Measurements from ENCODE around the gene CXCL14.
A peak's percentile ranks its signal among the peaks of the same experiment; 100 is the strongest.

CXCL14 gene

DNA sequence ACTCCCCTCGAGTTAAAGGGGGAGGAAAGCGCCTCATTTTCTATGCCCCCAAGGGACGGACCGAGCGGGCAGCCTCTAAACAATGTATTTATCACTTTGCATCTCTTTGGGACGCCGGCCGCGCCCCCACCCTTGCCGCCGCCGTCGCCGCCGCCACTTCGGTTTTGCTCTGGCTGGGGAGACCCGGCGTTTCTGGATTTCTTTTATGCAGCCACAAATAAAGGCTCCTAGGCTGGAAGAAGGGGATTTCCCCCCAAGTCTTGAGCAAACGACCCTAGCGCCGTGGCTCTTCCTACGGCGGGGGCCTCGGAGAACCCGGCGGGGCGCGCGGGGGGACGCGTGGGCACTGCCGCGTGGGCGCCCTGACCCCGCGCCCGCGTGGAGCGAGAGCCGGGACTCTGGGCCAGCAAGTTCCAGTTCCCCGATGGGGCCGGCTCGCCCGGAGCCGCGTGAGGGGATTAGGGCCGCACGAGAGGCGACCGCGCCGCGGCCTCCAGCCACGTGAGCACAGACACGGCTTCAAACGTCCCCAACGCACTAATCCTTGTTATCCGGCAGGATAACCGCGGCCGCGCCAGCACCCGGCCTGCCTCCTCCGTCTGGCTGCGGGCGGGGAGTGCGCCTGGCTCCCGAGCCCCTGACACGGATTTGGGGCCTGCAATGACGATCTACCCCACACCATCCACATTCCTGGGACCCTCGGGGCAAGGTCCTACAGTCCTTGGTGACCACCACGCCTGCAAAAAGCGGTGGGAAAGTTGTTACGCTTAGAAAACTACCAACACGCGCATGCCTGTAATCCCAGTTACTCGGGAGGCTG lies 35.1 kb downstream of the CXCL14 start:
- Mint-ChIP-seq H3K27ac (no peak overlapping the region), H3K4me3 (peak overlapping the region; percentile 69)
- peak; percentile 43 for DNase-seq

GRCh38 chr5:135543001-135543484 lies 35.7 kb downstream of the CXCL14 start:
- Mint-ChIP-seq H3K4me1 (peaks cover 11% of the 10 kb centered on the region), H3K4me3 (peak overlapping the region; percentile 6), H3K27ac (no peak overlapping the region), H3K9me3 (peaks cover 8% of the 10 kb centered on the region), H3K36me3 (ENCODE audit: low read depth) (no peaks in the 10 kb centered on the region), H3K27me3 (ENCODE audit: low read depth, poor library complexity) (peaks cover 100% of the 10 kb centered on the region)
- no peak for DNase-seq
- TF ChIP-seq, protein P1, sequence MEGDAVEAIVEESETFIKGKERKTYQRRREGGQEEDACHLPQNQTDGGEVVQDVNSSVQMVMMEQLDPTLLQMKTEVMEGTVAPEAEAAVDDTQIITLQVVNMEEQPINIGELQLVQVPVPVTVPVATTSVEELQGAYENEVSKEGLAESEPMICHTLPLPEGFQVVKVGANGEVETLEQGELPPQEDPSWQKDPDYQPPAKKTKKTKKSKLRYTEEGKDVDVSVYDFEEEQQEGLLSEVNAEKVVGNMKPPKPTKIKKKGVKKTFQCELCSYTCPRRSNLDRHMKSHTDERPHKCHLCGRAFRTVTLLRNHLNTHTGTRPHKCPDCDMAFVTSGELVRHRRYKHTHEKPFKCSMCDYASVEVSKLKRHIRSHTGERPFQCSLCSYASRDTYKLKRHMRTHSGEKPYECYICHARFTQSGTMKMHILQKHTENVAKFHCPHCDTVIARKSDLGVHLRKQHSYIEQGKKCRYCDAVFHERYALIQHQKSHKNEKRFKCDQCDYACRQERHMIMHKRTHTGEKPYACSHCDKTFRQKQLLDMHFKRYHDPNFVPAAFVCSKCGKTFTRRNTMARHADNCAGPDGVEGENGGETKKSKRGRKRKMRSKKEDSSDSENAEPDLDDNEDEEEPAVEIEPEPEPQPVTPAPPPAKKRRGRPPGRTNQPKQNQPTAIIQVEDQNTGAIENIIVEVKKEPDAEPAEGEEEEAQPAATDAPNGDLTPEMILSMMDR (IDR thresholded peaks at IDR 0.05) = no peak

More for the DNA sequence above, 35.1 kb downstream of the CXCL14 start:
- Mint-ChIP-seq H3K9me3 (peaks cover 1% of the 10 kb centered on the region), H3K27me3 (ENCODE audit: low read depth, poor library complexity) (peaks cover 100% of the 10 kb centered on the region), H3K36me3 (ENCODE audit: low read depth) (no peaks in the 10 kb centered on the region), H3K4me1 (peaks cover 11% of the 10 kb centered on the region)
- TF ChIP-seq, protein P1 (IDR thresholded peaks at IDR 0.05) = no peak

DNA sequence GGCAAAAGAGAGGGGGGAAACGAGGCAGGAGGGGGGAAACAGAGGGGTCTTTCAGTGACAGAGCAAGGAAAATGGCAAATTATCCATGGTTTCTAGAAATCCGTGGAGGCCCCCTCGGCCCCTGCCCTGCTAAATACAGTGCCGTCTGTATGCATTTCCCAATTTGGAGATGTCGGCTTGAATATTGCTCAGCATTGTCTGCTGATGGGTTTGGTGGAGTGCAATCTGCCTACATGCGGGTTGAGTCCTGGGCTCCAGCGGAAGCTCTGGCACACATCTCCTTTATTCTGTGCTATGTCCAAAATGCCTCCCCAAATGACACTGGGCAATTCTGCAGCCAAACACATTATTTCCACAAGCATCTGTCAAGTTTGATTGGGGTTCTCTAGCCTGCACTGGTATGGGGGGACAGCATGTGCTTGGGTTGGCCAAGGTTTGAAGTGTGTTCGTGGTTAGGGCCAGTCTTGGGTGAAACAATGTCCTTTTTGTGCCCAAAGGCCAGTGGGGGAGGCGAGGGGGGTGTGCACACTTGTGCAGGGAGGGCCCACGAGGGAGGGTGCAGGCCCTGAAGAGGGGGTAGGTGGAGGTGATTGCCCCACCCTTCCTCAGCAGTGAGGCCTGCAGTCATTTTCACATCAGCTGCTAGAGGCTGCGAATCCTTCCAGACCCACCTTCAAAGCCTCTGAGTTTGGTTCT lies 36.8 kb downstream of the CXCL14 start:
- TF ChIP-seq, protein P1 (IDR thresholded peaks at IDR 0.05) = no peak
- no peak overlapping the region for H3K4me3 Mint-ChIP-seq

DNA sequence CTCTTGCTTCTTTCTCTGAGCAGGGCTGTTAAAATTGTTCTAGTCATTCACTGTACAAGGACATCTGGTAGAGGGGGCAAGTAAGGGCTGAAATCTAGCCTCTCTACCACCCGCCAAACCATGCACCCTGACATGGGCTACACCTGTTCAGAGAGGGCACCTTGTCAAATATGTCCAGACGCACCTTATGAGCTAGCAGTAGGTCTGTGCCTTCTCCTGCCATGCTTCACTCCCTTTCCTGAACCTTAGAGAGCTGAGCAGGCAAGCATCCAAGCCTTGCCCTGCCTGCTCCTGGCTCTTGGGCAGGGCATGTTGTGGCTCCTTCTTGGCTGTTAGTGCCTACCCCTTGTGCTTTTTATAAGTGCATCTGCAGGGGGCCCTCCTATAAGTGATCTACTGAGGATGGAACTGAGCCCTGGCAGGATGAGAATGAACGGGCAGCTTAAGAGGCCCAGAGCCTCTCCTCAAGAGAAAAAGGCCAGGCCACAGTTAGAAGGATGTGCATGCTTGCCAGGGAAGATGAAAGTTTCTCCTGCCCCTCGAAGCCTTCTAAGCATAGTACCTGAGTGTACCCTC lies 39.3 kb downstream of the CXCL14 start:
- Mint-ChIP-seq H3K36me3 (ENCODE audit: low read depth) (no peaks in the 10 kb centered on the region), H3K4me3 (no peak overlapping the region), H3K27ac (no peak overlapping the region), H3K4me1 (peaks cover 16% of the 10 kb centered on the region), H3K27me3 (ENCODE audit: low read depth, poor library complexity) (peaks cover 100% of the 10 kb centered on the region), H3K9me3 (peaks cover 23% of the 10 kb centered on the region)
- TF ChIP-seq, protein P1 (IDR thresholded peaks at IDR 0.05) = no peak
- DNase-seq = no peak

More for the DNA sequence above, 36.8 kb downstream of the CXCL14 start:
- Mint-ChIP-seq H3K27me3 (ENCODE audit: low read depth, poor library complexity) (peaks cover 100% of the 10 kb centered on the region), H3K27ac (no peak overlapping the region), H3K9me3 (peaks cover 17% of the 10 kb centered on the region), H3K4me1 (peaks cover 11% of the 10 kb centered on the region), H3K36me3 (ENCODE audit: low read depth) (no peaks in the 10 kb centered on the region)
- no peak for DNase-seq

- H3K9me3 Mint-ChIP-seq = peaks cover 23% of the 10 kb centered on the region
- no peak overlapping the region for H3K4me3 Mint-ChIP-seq
- DNase-seq = no peak
- H3K4me1 Mint-ChIP-seq = peaks cover 12% of the 10 kb centered on the region
- no peaks in the 10 kb centered on the region for H3K36me3 Mint-ChIP-seq (ENCODE audit: low read depth)
- H3K27me3 Mint-ChIP-seq (ENCODE audit: low read depth, poor library complexity) = peaks cover 100% of the 10 kb centered on the region
- TF ChIP-seq, protein P1 (IDR thresholded peaks at IDR 0.05) = no peak
- no peak overlapping the region for H3K27ac Mint-ChIP-seq
These were observed 40.5 kb downstream of the CXCL14 start for GRCh38 chr5:135538261-135538660.

All from nephron progenitor cell (in vitro differentiated cells).